HG03439 (cell line): ENCODE measurements around the gene SHROOM2.

Experiments
- ATAC-seq: cut with Tn5 transposase; IDR thresholded peaks from one replicate; pipeline ENCODE4 v1.9.1; 2021; ENCODE audit warnings: mild to moderate bottlenecking, moderate library complexity; ENCODE audit not compliant: unreplicated experiment

Gene SHROOM2

DNA sequence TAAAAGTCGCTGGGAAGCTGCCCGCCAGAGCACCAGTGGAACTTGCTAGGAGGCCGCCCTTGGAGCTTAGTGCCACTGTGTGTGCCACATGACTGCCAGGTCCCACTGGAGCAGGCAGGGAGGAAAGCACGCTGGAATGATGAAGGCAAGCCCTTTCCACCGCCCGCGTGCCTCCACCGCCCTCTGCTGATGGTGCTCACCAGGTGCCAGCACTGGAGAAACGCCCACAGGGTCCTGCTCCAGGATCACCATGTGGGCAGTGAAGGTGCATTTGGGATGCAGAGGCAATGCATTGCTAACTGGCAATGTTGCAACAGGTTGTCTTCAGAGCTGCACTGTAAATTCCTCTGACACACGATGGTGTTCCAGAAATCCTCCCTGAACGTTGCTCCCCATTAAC is 76.3 kb downstream of the SHROOM2 start:
- no peak for ATAC-seq

DNA sequence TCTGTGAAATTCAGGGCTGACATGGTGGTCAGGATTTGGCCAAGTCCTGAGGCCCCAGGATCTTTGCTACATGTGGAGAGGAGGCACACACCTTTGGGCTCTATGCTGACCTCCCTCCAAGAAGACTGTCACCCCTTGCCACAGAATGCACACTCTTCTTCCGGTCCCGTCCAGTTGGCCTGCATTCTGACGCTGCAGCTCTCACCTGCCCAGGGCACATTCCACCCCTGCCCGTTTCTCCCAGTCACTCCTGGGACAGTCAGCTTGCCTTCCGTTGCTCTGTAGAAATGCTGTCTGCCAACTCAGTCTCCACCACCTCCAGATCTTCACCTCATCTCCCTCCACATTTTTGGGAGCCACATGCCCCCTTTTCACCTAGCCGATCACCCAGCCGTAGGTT is 76.7 kb downstream of the SHROOM2 start:
- no peak for ATAC-seq

DNA sequence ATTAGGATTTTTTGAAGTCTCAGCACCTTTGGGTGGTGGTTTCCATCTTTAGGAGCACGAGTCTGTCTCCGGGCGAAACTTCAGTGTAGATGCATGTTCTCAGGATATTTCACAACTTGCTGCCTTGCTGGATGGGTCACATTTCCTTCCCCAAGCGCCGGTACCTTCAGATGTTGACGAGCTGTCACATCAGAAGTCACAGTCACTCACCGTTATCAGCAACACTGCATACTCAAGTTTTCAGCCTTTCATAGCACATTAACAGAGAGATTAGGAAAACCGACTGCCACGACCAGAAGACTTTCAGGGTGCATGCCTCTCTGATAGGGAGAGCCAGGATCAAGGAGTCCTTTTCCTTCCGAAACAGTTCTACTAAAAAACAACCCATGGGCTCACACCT is 77.8 kb downstream of the SHROOM2 start:
- no peak for ATAC-seq

DNA sequence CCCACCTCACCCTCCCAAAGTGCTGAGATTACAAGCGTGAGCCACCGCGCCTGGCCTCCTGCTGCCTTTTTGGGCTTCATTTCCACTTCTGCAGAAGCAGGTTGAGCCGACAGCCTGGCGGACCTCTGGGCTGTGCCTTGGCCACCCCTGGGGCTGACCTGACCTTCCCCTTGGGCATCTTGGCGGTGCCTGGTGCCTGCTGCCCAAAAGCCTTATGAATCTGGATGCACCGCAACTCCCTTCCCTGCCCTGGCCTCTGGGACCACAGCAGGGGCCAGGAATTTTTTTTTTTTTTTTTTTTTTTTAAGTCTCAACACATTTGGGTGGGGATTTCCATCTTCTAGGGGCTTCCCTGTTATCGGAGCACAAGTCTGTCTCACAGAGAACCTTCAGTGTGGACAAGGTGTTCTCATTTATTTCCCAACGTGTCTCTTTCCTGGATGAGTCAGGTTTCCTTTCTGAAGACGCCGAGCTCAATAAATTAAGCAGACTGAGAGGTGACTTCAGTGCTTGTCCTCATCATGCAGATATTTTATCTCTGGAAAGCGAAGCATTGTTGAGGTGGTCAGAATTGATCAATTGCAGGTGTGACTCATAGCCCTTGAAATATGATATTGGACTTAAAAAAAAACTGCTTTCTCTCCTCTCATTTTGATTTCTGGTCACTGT is 79.7 kb downstream of the SHROOM2 start:
- ATAC-seq, result no peak

DNA sequence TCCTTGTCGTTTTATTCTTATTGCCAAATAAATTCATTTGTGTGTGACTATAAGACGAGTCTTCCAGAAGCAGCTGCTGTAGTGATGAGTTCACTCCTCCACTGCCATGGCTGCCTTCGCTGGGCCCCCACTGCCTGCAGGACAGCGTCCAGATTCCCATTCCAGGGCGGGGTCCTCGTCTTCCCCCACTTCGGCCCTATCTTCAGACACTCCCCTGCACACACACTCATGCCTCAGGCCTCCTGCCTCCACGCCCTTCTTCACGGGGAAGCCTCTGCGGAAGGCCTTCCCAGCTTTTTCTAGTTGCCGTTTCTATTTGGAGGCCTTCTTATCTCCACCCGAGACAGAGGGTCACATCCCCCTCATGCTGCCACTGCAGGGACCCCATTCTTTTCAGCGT is 80.4 kb downstream of the SHROOM2 start:
- no peak for ATAC-seq

DNA sequence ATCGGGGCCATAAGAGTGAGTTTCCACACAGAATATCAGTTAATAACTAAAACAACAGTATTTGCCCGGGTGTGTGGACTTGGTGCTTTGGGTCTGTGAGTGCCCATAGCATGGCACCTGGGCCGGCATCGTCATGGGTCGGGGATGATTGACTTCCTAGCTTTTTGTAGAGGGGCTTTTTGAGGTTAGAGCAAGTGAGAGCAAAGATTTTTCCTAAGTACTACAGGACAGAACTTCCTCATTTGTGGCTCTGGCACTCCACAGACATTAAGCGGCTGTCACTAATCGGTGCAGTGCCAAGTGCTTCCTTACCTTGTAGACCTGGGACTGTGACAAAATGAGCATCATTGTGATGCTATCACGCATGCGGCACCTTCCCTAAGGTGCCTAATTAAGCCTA is 81.0 kb downstream of the SHROOM2 start:
- ATAC-seq, result no peak

DNA sequence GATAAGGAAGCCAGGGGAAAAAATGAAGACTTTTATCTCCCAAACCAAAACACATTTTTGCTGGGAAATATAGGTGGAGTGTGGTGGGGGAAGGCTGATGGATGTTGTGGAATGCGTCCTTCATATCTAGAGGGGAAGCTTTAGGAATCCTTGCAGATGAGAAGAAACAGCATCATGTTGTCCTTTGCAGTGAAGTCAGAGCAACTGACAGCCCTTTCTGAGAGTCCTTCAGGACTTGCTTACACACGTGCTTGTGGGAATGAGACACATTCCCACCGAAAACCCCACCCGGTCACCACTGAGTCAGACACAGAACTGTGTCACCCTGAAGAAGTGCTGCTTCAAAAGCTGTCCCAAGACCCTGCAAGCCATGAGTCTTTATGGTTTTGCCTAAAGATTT is 81.5 kb downstream of the SHROOM2 start:
- no peak for ATAC-seq

DNA sequence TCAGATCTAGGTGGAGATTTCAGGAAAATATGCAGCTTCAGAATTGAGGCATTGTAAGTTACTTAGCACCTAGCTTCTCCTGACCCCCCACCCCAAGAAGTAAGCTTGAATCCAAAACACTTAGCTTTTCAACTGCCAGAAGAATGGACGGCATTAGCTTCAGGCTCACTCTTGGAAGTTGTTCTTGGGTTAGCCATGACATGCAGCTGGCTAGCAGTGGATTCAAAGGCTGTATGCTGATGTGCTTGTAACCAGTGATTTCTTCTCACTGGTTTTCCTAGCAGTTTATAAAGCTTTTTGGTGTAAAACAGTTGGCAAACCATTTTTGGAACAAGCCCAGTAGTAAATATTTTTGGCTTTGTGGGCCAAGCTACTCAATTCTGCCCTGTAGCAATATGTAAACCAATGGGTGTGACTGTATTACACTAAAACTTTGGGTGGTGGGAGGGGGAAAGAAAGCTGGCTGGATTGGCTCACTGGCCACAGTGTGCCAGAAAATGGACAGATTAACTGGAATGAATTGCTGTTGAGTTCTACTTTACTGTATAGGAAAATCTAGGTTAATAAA is 85.6 kb downstream of the SHROOM2 start:
- no peak for ATAC-seq

DNA sequence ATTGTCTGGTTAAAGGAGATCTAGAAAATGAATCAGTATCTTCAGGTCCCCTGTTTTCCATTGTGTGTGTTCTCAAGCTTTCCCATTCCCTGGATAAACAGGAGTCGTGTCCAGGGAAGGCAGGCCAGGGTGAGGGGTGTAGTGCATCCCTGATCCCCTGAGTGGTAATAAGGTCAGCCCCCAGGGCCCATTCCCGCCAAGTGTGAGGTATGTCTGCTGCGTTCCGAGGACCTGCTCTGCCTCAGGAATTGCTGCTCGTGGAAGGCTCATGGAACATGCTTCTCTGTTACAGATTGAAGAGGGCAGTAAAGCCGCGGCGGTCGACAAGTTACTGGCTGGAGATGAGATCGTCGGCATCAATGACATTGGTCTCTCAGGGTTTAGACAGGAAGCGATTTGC is 87.1 kb downstream of the SHROOM2 start:
- ATAC-seq, result no peak

DNA sequence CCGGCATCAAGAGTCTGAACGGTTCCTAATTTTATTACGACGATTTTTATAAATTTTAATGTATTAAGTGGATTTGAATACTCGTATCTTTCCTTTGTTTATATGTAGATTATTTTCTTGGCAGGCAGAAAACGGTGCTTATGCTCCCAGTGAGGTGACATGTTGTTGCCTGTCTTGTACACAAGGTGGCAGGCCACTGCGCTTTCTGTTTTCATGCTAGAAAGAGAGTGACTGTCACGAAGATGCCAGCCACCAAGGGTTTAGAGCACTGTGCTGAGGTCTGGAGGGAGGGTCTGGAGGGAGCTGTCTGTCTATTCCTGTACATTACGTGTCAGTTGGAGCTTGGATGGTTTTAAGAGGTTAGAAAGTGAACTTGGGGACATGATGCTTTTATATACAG is 87.7 kb downstream of the SHROOM2 start:
- ATAC-seq, result no peak

DNA sequence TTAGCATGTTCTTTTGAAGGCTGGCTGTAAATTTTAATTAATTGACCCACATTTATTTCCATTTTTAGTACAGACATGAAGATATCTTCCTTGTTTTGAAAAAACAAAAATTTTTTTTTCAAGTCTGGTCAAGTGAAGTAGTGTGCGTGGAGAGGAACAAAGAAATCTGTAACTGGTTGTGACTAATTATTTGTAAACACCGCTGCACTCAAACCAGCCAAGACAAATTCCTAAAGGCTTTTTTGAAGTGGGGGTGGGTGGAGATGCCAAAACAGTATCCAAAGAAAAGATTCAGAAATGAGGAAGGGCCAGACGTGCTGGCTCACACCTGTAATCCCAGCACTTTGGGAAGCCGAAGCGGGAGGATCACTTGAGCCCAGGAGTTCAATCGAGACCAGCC is 88.3 kb downstream of the SHROOM2 start:
- no peak for ATAC-seq

DNA sequence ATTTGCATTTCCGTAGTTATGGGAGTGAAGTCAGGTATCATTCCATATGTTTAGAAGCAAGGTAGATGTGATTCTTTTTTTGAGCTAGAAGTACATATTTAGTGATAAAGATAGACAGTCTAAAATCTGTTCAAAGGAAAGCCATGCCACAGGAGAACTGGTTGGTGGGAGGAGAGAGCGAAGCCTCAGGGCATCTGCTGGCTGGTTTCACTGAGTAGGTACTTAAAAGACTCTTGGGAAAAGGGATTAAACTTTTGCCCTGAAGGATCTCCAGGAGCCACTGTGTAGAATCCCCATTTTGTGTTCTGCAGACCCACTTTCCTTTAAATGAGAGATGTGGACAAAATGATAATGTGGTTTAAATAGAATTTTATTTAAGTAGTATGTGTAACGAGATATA is 89.6 kb downstream of the SHROOM2 start:
- no peak for ATAC-seq

DNA sequence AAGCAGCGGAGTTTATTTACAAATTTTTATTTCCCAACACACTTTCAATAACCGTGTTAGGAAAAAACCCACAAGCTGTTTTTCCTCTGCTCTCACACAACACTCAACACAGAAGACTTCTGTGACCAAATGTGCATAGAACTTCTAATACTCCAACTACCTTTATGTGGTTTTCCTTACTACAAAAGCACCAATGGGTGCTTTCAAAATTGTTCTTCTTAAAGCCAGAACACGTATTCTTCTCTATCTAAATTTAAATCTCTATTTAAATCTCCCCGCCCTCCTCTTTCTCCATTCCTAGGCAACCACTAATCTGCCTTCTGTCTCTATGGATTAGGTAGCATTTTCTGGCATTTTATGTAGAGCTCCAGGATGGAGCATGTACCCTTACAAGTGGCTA is 90.0 kb downstream of the SHROOM2 start:
- no peak for ATAC-seq

DNA sequence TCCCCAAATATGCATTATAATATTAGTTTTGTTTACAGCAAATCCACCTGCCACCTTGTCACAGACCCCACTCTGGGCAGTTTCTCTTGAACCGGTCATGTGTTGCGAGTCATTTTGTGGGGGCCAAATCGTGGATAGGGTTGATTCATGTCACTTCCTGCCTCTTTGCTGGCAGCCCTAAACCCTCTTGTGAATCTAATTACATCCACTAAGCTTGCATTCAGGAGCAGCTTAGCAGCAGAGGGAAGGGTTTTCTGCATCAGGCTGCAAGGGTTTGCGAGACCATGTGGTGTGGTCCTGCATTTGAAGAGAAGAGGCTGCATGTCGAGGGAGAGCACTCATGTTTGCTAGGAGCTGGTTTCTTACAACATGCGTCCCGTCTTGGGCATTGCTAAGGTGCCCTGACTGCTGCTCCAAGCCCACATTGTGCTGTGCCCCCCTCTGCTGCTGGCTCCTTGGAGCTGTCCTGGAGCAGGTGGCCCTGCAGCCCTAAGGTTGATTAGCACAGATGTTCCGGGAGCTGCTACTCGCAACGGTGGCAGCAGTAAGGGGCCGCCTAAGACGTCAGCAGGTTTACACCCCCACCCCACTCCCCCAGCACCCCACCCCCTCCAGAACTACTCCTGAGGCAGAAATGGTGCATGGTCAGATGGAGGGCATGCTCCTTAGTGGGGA is 92.1 kb downstream of the SHROOM2 start:
- no peak for ATAC-seq

DNA sequence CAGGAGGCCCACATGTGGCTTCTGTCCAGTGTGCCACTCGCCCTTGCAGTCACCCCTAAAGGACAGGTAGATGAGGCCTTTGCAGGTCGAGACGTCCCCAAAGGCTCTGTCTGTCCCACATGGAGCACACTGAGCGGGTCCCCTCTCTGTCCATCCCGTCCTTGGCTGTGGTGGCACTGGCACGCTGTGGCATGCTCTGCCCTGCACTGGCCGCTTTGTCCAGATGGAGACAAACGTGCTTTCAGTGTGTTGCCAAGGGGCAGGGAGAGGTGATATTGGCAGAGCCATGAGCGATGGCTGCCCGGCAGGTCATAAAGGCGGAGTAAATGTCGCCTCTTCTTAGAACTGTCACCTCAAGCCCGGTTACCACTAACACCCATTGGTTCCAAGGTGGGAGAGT is 94.0 kb downstream of the SHROOM2 start:
- ATAC-seq, result no peak

DNA sequence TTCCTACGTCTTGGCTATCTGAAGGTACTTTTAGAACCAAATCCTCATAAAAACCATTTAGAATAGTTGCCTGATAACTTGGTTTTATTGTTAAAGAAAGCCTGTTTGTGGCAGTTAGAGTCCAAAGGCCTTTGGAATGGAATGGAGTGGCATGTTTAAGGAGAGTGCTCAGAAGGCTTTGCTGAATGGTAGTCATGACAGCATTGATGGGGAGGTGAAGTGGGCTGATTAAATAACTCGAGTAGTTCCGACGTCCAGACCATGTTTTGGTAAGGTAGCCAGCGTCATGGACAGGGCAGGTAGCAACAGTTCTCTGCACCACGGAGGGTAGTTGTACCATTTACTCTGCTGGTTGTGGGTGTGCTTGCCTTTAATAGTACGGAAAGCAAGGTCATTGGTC is 94.6 kb downstream of the SHROOM2 start:
- no peak for ATAC-seq

DNA sequence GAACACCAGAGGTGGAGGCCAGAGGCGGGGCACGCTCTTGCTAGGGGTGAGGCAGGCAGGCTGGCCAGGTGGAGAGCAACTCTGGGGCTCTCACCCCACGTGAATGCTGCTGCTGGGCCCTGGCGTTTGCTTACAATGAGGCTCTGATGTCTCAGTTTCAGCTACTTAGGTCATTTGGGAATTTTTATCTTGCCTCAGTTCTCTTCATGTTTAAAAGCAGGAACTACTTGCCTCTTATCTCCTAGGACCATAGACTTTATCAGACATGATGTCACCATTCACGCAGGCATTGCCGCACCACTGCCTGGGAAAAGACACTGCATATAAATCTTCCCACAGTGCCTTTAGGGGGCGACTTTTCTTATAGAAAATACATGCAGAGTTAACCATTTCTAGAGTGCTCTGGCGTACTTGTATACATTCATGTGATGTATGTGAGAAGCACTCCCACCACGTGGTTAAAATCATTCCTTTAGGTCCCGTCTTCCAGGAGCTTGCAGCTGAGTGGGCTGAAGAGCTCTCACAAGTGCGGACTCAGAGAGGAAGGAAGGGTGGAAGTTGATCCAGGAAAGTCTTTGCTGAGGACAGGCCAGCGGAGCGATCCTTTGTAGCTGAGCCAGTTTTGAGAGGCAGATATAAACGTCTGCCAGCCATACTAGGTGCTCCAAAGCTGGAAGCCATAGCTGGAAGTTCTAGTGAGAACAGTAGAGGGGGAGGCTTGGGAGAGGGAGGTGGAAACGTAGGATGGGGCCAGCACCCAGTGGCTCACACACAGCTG is 96.6 kb downstream of the SHROOM2 start:
- no peak for ATAC-seq

DNA sequence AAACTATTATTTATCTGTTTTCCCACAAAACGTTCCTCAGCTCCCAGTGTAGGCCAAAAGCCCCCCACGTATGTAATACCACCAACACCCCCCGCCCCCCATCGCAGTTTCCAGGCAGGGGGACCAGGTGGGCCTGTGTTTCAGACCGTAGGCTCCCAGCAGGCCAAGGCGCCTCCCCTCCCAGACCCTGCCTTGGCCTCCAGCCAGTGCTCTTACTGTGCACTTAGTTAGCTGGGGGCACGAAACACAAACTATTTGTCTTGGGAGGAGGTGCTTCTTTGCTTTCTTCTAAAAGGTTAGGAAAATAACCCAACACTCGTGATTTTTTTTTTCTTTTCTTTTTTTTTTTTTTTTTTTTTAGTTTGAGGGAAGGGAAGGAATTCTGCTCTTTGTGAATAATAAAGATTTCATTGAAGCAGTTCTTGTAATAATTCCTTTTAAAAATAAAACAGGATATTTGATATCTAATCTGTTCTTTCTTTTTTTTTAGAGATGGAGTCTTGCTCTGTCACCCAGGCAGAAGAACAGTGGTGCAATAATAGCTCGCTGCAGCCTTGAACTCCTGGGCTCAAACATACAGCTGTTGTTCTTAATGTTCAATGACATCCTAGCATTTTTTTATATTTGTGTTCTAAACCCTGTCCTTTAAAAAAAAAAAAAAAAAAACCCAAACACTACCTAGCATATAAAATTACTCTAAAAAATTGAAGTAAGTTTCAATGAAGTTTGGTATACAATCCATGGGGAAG is 98.0 kb downstream of the SHROOM2 start:
- no peak for ATAC-seq

DNA sequence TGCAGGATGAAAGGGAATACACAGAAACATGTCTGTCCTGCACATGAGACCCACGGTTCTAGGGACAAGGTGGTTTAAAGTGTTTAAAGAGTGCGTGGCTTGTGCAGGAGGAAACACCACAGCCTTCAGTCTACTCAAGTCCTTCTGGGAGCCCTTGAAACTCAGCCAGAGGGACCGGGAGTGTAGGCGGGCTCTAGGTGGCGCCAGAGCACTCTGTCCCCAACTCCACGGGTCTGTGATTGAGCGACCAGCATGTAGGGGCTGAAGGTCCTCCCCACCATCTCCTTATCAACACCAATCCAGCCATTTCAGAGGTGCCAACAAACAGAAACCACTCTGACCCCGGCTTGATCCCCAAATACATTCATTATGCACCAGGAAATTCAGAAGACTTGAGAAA is 98.9 kb downstream of the SHROOM2 start:
- peak; percentile 74 for ATAC-seq

DNA sequence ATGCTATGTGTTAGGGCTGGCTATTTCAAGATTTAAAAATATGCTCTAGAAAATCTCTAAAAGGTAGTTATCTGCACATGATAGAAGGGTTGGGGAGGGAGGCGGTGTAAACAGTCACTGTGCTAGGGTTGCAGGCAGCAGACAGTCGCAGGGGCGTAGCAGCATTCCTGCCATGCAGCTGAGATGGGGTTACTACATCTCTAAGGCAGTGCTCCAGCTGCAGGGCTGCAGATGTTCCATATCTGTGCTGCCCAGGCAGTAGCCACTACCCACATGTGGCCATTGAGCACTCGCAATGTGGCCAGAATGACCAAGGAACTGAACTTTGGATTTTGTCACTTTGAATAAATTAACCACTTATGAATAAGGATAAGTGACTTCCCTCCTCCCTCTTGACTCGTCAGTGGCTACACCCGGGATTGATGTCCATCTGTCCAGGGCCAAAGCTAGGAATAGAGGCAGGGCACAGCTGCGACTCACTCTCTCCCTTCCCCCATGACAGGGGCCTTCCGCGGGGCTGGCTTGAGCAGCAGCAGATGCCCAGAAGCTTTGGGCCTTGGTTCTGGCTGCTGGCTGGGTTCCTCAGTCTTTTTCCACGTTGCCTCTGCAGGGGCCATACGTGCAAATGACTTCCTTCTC is 101.5 kb downstream of the SHROOM2 start:
- no peak for ATAC-seq
